Effector memory CD8-positive, alpha-beta T cell (primary cell): Measurements from ENCODE around the gene SUPT4H1.

Experiments
- ATAC-seq: fragments of 150-1000 bp; cut with Tn5 transposase; replicated peaks from 2 replicates; pipeline ENCODE4 v1.10.0; 2021; ENCODE audit warnings: mild to moderate bottlenecking, moderate library complexity
- DNase-seq, 3 experiments: peaks; one replicate each; pipeline ENCODE4 v3.0.0; 2021
- H3K27ac Mint-ChIP-seq, 2 donors: one replicate each; pipeline ENCODE4 v1.8.0; 2022; ENCODE audit warnings: mild to moderate bottlenecking in 2 of 2, mixed read lengths in 2 of 2, moderate library complexity in 2 of 2
- H3K27me3 Mint-ChIP-seq, 2 donors: one replicate each; pipeline ENCODE4 v1.8.0; 2022; ENCODE audit warnings: mixed read lengths in 2 of 2
- H3K36me3 Mint-ChIP-seq: one replicate; pipeline ENCODE4 v1.8.0; 2022; ENCODE audit warnings: mild to moderate bottlenecking, moderate library complexity, mixed read lengths; ENCODE audit not compliant: insufficient read depth
- H3K4me1 Mint-ChIP-seq, 2 donors: one replicate each; pipeline ENCODE4 v1.8.0; 2022; ENCODE audit warnings: low read depth in 2 of 2, mixed read lengths in 2 of 2
- H3K4me3 Mint-ChIP-seq, 2 donors: one replicate each; pipeline ENCODE4 v1.8.0; 2022; ENCODE audit warnings: mild to moderate bottlenecking in 2 of 2, mixed read lengths in 2 of 2, moderate library complexity in 2 of 2
- H3K9me3 Mint-ChIP-seq, 2 donors: one replicate each; pipeline ENCODE4 v1.8.0; 2022; ENCODE audit warnings: mixed read lengths in 2 of 2

Gene SUPT4H1

GRCh38 chr17:58364270-58364942 lies 12.4 kb upstream of the SUPT4H1 start:
- H3K36me3 Mint-ChIP-seq, result peaks cover 8% of the 10 kb centered on the region
- no peaks in the 10 kb centered on the region for H3K27me3 Mint-ChIP-seq
- no peak overlapping the region for H3K27ac Mint-ChIP-seq
- no peaks in the 10 kb centered on the region for H3K9me3 Mint-ChIP-seq
- no peak for DNase-seq
- no peak overlapping the region for H3K4me3 Mint-ChIP-seq
- H3K4me1 Mint-ChIP-seq, result peaks cover 7 to 20% of the 10 kb centered on the region in 2 donors
- no peak for ATAC-seq

GRCh38 chr17:58363457-58364185 lies 11.6 kb upstream of the SUPT4H1 start:
- H3K36me3 Mint-ChIP-seq, result peaks cover 8% of the 10 kb centered on the region
- no peaks in the 10 kb centered on the region for H3K27me3 Mint-ChIP-seq
- DNase-seq (no peak), ATAC-seq (no peak)
- H3K27ac Mint-ChIP-seq, result peak overlapping the region in 1 of 2 donors; percentile 29
- no peaks in the 10 kb centered on the region for H3K9me3 Mint-ChIP-seq
- no peak overlapping the region for H3K4me3 Mint-ChIP-seq
- H3K4me1 Mint-ChIP-seq, result peaks cover 4 to 12% of the 10 kb centered on the region in 2 donors

GRCh38 chr17:58362368-58363014 lies 10.5 kb upstream of the SUPT4H1 start:
- peaks cover 4 to 12% of the 10 kb centered on the region in 2 donors for H3K4me1 Mint-ChIP-seq
- ATAC-seq (no peak), DNase-seq (no peak)
- H3K36me3 Mint-ChIP-seq, result peaks cover 8% of the 10 kb centered on the region
- H3K4me3 Mint-ChIP-seq, result no peak overlapping the region
- H3K27me3 Mint-ChIP-seq, result no peaks in the 10 kb centered on the region
- peak overlapping the region in 1 of 2 donors; percentile 29 for H3K27ac Mint-ChIP-seq
- no peaks in the 10 kb centered on the region for H3K9me3 Mint-ChIP-seq

DNA sequence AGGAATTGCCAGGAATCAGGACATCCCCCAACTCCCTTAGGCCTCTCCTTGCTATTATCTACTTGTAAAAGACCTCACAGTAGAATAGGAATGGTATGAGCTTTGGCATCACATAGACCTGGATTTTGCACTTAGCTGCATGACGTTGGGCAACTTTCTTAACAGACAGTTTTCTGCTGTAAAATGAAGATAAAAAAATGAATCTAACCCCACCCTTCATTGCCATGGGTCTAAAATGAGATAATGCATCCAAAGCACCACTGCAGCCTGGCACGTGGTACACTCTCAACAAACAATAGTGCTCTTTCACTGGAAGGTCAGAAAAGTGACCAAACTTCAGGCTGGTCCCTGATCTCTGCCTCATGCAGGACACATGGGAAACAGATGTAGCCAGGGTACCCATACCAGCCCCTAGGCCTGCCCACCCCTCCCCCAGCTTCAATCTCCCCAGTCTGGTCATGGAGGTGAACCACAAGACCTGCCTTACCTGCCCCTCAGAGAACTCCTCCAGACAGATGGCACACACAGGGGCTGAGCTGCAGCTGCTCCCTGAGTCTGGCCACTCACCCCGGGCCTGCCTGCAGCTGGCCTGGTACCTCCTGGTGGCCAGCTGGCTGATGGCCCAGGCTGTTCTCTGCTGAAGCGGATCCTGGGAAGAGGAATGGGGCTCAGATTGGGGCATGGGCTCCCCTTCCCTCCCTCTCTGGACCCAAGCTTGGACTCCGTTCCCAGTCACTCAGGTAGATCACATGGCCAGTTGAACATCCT lies 8.5 kb upstream of the SUPT4H1 start:
- Mint-ChIP-seq H3K4me3 (no peak overlapping the region), H3K36me3 (peaks cover 8% of the 10 kb centered on the region), H3K27me3 (no peaks in the 10 kb centered on the region), H3K27ac (no peak overlapping the region), H3K4me1 (peaks cover 4 to 21% of the 10 kb centered on the region in 2 donors), H3K9me3 (no peaks in the 10 kb centered on the region)
- no peak for ATAC-seq
- no peak for DNase-seq

- Mint-ChIP-seq H3K36me3 (peaks cover 7% of the 10 kb centered on the region), H3K27ac (no peak overlapping the region), H3K27me3 (no peaks in the 10 kb centered on the region), H3K9me3 (no peaks in the 10 kb centered on the region), H3K4me1 (peaks cover 8 to 21% of the 10 kb centered on the region in 2 donors), H3K4me3 (no peak overlapping the region)
- ATAC-seq (no peak), DNase-seq (no peak)
Measured at GRCh38 chr17:58358408-58359172, 6.6 kb upstream of the SUPT4H1 start.

GRCh38 chr17:58357312-58358297 lies 5.6 kb upstream of the SUPT4H1 start:
- peaks cover 12% of the 10 kb centered on the region for H3K36me3 Mint-ChIP-seq
- DNase-seq (no peak), ATAC-seq (no peak)
- no peak overlapping the region for H3K4me3 Mint-ChIP-seq
- no peaks in the 10 kb centered on the region for H3K27me3 Mint-ChIP-seq
- peak overlapping the region in 1 of 2 donors; percentile 57 for H3K27ac Mint-ChIP-seq
- no peaks in the 10 kb centered on the region for H3K9me3 Mint-ChIP-seq
- H3K4me1 Mint-ChIP-seq, result peaks cover 13 to 28% of the 10 kb centered on the region in 2 donors

GRCh38 chr17:58356231-58356630 lies 4.2 kb upstream of the SUPT4H1 start:
- Mint-ChIP-seq H3K4me3 (no peak overlapping the region), H3K27me3 (no peaks in the 10 kb centered on the region), H3K9me3 (no peaks in the 10 kb centered on the region), H3K36me3 (peaks cover 26% of the 10 kb centered on the region), H3K4me1 (peaks cover 19 to 32% of the 10 kb centered on the region in 2 donors), H3K27ac (peak overlapping the region; percentile 2 to 75)
- ATAC-seq (no peak), DNase-seq (no peak)

GRCh38 chr17:58354541-58355216 lies 2.7 kb upstream of the SUPT4H1 start:
- no peaks in the 10 kb centered on the region for H3K27me3 Mint-ChIP-seq
- peak overlapping the region; percentile 57 to 75 for H3K27ac Mint-ChIP-seq
- no peak for DNase-seq
- no peak for ATAC-seq
- H3K36me3 Mint-ChIP-seq, result peaks cover 42% of the 10 kb centered on the region
- peaks cover 21 to 35% of the 10 kb centered on the region in 2 donors for H3K4me1 Mint-ChIP-seq
- no peak overlapping the region for H3K4me3 Mint-ChIP-seq
- H3K9me3 Mint-ChIP-seq, result no peaks in the 10 kb centered on the region

GRCh38 chr17:58353389-58353825 lies 1.4 kb upstream of the SUPT4H1 start:
- Mint-ChIP-seq H3K27ac (peak overlapping the region; percentile 94 to 97), H3K9me3 (no peaks in the 10 kb centered on the region), H3K4me1 (peaks cover 28 to 45% of the 10 kb centered on the region in 2 donors), H3K4me3 (peak overlapping the region; percentile 95 to 96), H3K27me3 (no peaks in the 10 kb centered on the region), H3K36me3 (peaks cover 54% of the 10 kb centered on the region)
- DNase-seq (no peak), ATAC-seq (no peak)

- peak overlapping the region; percentile 95 to 96 for H3K4me3 Mint-ChIP-seq
- no peak for ATAC-seq
- H3K27me3 Mint-ChIP-seq, result no peaks in the 10 kb centered on the region
- H3K27ac Mint-ChIP-seq, result peak overlapping the region; percentile 94 to 97
- no peaks in the 10 kb centered on the region for H3K9me3 Mint-ChIP-seq
- H3K36me3 Mint-ChIP-seq, result peaks cover 59% of the 10 kb centered on the region
- peak in 1 of 3 experiments; percentile 15 for DNase-seq
- peaks cover 29 to 48% of the 10 kb centered on the region in 2 donors for H3K4me1 Mint-ChIP-seq
Measured at GRCh38 chr17:58352596-58353388, 791 bp upstream of the SUPT4H1 start.

- Mint-ChIP-seq H3K9me3 (no peaks in the 10 kb centered on the region), H3K27ac (peak overlapping the region; percentile 94 to 97), H3K4me1 (peaks cover 31 to 57% of the 10 kb centered on the region in 2 donors), H3K36me3 (peaks cover 75% of the 10 kb centered on the region), H3K4me3 (peak overlapping the region; percentile 95 to 96), H3K27me3 (no peaks in the 10 kb centered on the region)
- DNase-seq (no peak), ATAC-seq (no peak)
Measured at GRCh38 chr17:58351182-58351581, 819 bp downstream of the SUPT4H1 start.
